ENCODE measurements around the gene LILRB2.
"Not testable (repeated sequence)": the region's sequence is repeated elsewhere in the genome, so short reads cannot be mapped to it uniquely, and the experiment has no call there.

GRCh38 chr19:54240372-54241336 lies 40.3 kb downstream of the LILRB2 start:
- TF ChIP-seq CTCF, POLR2A, EP300 (IDR thresholded peaks at IDR 0.05): not testable (repeated sequence)

All from stomach (tissue), 4 donors.